A375 (cell line): ENCODE results near the gene FDXACB1. TPM values are rescaled to one million over a fixed set of nuclear protein-coding genes. Genes with fewer than 3 reads are reported as not detected.

Experiments used
- small RNA-seq: library from RNA; depleted of rRNA; stranded (forward); fragments of <200 nt; gene quantifications from one replicate; pipeline ENCODE3, GENCODE V24; 2014
- total RNA-seq: library from RNA; depleted of rRNA; stranded (reverse); fragments of >200 nt; shearing (Covaris generic); gene quantifications from 2 replicates; pipeline ENCODE4 v1.2.3, GENCODE V29; 2014; rRNA removed

Gene FDXACB1
- total RNA-seq: 2.6 and 3.1 TPM in 2 replicates

GRCh38 chr11:111878849-111879636, at the start of gene FDXACB1, which contains the start of gene CFAP68:
TSS of gene FDXACB1 (minus strand) at chr11:111879165. CDS start at chr11:111879132, 33 bp downstream.
TSS of gene CFAP68 (plus strand) at chr11:111879541. CDS start at chr11:111879561, 20 bp downstream.

GRCh38 chr11:111918390-111919256, 39.7 kb upstream of the FDXACB1 start, which contains the start of gene C11orf52:
TSS of gene C11orf52 (plus strand) at chr11:111918913. CDS start at chr11:111918973, 60 bp downstream.

GRCh38 chr11:111912535-111912934, 33.6 kb upstream of the FDXACB1 start, which contains the start of gene HSPB2:
TSS of gene HSPB2 (plus strand) at chr11:111912734. CDS start at chr11:111912830, 96 bp downstream.

GRCh38 chr11:111911563-111912401, 32.8 kb upstream of the FDXACB1 start, which contains the start of gene CRYAB:
TSS of gene CRYAB (minus strand) at chr11:111911770. CDS start at chr11:111911724, 46 bp downstream.

GRCh38 chr11:111870886-111871692, 7.9 kb downstream of the FDXACB1 start, which contains the start of gene ALG9:
TSS of gene ALG9 (minus strand) at chr11:111871581. CDS start at chr11:111871482, 99 bp downstream.

Small RNAs within 50 kb of the gene (small RNA-seq; reads per million reads assigned to genes)
- gene C11orf52 (not detected), gene GNG5P3 (not detected), gene RNA5SP351 (not detected), gene RPL37AP8 (not detected)

Other genes starting within 250 kb of the FDXACB1 start
- gene PPP2R1B, start 112.8 kb downstream of the FDXACB1 start, total RNA-seq: 15.1 and 21.6 TPM in 2 replicates
- 13.1 and 22.7 TPM in 2 replicates for gene ALG9, start 7.6 kb downstream of the FDXACB1 start, total RNA-seq
- 30.2 and 41.3 TPM in 2 replicates for gene CFAP68, start 376 bp upstream of the FDXACB1 start, total RNA-seq
- gene CRYAB, start 32.6 kb upstream of the FDXACB1 start, total RNA-seq: not detected in 2 replicates
- gene HSPB2, start 33.6 kb upstream of the FDXACB1 start, total RNA-seq: not detected in 2 replicates
- gene C11orf52, start 39.7 kb upstream of the FDXACB1 start, total RNA-seq: 1.2 TPM in 1 of 2 replicates, not detected in the other
- gene DIXDC1, start 58.2 kb upstream of the FDXACB1 start, total RNA-seq: 5.0 and 6.2 TPM in 2 replicates
- gene DLAT, start 146.2 kb upstream of the FDXACB1 start, total RNA-seq: 28.2 and 33.2 TPM in 2 replicates
- gene PIH1D2, start 194.9 kb upstream of the FDXACB1 start, total RNA-seq: 1.7 and 2.1 TPM in 2 replicates
- 16.4 and 24.2 TPM in 2 replicates for gene NKAPD1, start 195.1 kb upstream of the FDXACB1 start, total RNA-seq
- gene TIMM8B, start 207.6 kb upstream of the FDXACB1 start, total RNA-seq: 90.4 and 106 TPM in 2 replicates
- 48.0 and 62.7 TPM in 2 replicates for gene SDHD, start 207.7 kb upstream of the FDXACB1 start, total RNA-seq